Brain microvascular endothelial cell (primary cell): ENCODE measurements around the gene ZNF878.
A peak's percentile ranks its signal among the peaks of the same experiment; 100 is the strongest.
"Not testable (repeated sequence)": the region's sequence is repeated elsewhere in the genome, so short reads cannot be mapped to it uniquely, and the experiment has no call there.

Experiments
- DNase-seq: peaks from one replicate; pipeline ENCODE4 v3.0.0-alpha.2; 2020
- H3K27ac ChIP-seq: fragments of 250-450 bp; sonication (Bioruptor Pico); 2 replicates; pipeline ENCODE4 v1.5.1; 2020; ENCODE audit warnings: mild to moderate bottlenecking, moderate library complexity
- H3K27me3 ChIP-seq: fragments of 250-450 bp; sonication (Bioruptor Pico); replicated peaks from 2 replicates; pipeline ENCODE4 v1.5.1; 2020; ENCODE audit warnings: mild to moderate bottlenecking
- H3K36me3 ChIP-seq: fragments of 250-450 bp; sonication (Bioruptor Pico); replicated peaks from 2 replicates; pipeline ENCODE4 v1.5.1; 2020; ENCODE audit warnings: mild to moderate bottlenecking
- H3K4me3 ChIP-seq: 2 replicates; pipeline ENCODE4 v1.5.1; 2011; ENCODE audit warnings: low read depth, mild to moderate bottlenecking, control low read depth, low read length, moderate library complexity
- CTCF ChIP-seq: IDR thresholded peaks from 2 replicates; pipeline ENCODE4 v1.5.1; 2011; ENCODE audit warnings: low read depth, mild to moderate bottlenecking, moderate library complexity, low read length, control low read depth, inconsistent platforms; ENCODE audit errors: missing control alignments
- in situ Hi-C: cut with HindIII; loops from 2 replicates; pipeline ENCODE4 v1.10.0; 2017; ENCODE audit warnings: low sequenced_read_pairs, low pct_ligation_motif_present

The ZNF878 gene

GRCh38 chr19:12092065-12092867 is 39.5 kb upstream of the ZNF878 start:
- Histone ChIP-seq H3K27ac (peak overlapping the region; percentile 34), H3K36me3 (no peaks in the 10 kb centered on the region), H3K4me3 (peak overlapping the region; percentile 71), H3K27me3 (no peaks in the 10 kb centered on the region)
- DNase-seq: peak; percentile 84
- in situ Hi-C loops: no loop called here
- TF ChIP-seq CTCF: no peak

- peak; percentile 68 for TF ChIP-seq CTCF
- in situ Hi-C loops: no loop called here
- DNase-seq: peak; percentile 11
- H3K4me3 ChIP-seq: no peak overlapping the region
- no peak overlapping the region for H3K27ac ChIP-seq
- no peaks in the 10 kb centered on the region for H3K27me3 ChIP-seq
- H3K36me3 ChIP-seq: no peaks in the 10 kb centered on the region
These were observed 38.0 kb upstream of the ZNF878 start for GRCh38 chr19:12090807-12091206.

DNA sequence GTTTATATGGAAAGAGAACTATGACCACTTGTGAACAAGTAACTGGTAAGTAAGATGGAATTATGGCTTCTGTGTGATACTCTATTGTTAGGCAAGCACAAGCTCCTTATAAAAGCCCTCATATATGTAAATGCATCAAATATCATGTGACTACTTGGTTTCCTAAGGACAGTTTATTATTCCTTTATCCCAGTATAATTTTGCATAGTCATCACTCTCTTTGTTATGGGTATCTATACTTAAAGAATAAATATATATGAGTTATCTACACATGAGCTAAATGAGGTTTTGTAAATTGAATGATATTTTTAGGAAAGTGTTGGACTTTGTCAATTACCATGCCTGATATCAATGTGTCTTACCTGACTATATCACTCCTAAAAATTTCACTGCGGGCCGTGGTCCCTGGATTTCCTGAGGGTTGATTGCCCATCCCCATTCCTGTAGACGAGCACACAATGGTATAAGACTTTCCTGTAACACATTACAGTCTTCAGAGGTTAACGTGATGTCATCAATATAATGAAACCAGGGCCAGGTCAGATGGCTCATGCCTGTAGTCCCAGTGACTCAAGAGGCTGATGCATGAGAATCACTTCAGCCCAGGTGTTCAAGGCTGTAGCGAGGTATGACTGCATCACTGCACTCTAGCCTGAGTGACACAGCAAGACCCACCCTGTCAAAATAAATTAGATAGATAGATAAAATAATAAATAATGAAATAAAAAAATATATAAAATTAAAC is 32.5 kb upstream of the ZNF878 start:
- no peaks in the 10 kb centered on the region for H3K27me3 ChIP-seq
- in situ Hi-C loops: no loop called here
- H3K36me3 ChIP-seq: no peaks in the 10 kb centered on the region
- H3K4me3 ChIP-seq: no peak overlapping the region
- no peak for DNase-seq
- TF ChIP-seq CTCF: no peak
- H3K27ac ChIP-seq: no peak overlapping the region

- H3K36me3 ChIP-seq, DNase-seq, H3K4me3 ChIP-seq, in situ Hi-C loops, H3K27ac ChIP-seq, H3K27me3 ChIP-seq: not testable (repeated sequence)
These were observed 30.6 kb upstream of the ZNF878 start for GRCh38 chr19:12083336-12083735.

- Histone ChIP-seq H3K4me3 (no peak overlapping the region), H3K36me3 (peaks cover 33% of the 10 kb centered on the region), H3K27ac (no peak overlapping the region), H3K27me3 (no peaks in the 10 kb centered on the region)
- DNase-seq: no peak
- in situ Hi-C loops: no loop called here
- TF ChIP-seq CTCF: no peak
These were observed 24.6 kb upstream of the ZNF878 start for GRCh38 chr19:12077375-12077774.

GRCh38 chr19:12076331-12076730 is 23.6 kb upstream of the ZNF878 start:
- DNase-seq, H3K4me3 ChIP-seq, H3K27me3 ChIP-seq, H3K27ac ChIP-seq, in situ Hi-C loops: not testable (repeated sequence)
- H3K36me3 ChIP-seq: peaks cover 33% of the 10 kb centered on the region
